Smooth muscle cell (in vitro differentiated cells): ENCODE data around the gene LAMB4. TPM values are rescaled to one million over a fixed set of nuclear protein-coding genes. Genes with fewer than 3 reads are reported as not detected.

Source experiments
- DNase-seq: peaks from one replicate; lab custom pipeline; 2025; ENCODE audit not compliant: unreplicated experiment; lab: John Stamatoyannopoulos, UW
- H2AFZ ChIP-seq: fragments of 200-600 bp; sonication (generic); 2 replicates; pipeline ENCODE4 v1.6.0; 2016; ENCODE audit warnings: antibody characterized with exemption, low read depth, mild to moderate bottlenecking
- H3F3A ChIP-seq: fragments of 200-600 bp; sonication (generic); 2 replicates; pipeline ENCODE4 v1.6.0; 2017; ENCODE audit warnings: antibody characterized with exemption, low read depth
- H3K27ac ChIP-seq: fragments of 200-600 bp; sonication (generic); 2 replicates; pipeline ENCODE4 v1.5.1; 2016; ENCODE audit warnings: low read depth, mild to moderate bottlenecking
- H3K27me3 ChIP-seq: fragments of 200-600 bp; sonication (generic); 2 replicates; pipeline ENCODE4 v1.6.1; 2016; ENCODE audit warnings: low read depth, mild to moderate bottlenecking
- H3K36me3 ChIP-seq: fragments of 200-600 bp; sonication (generic); 2 replicates; pipeline ENCODE4 v1.5.1; 2016; ENCODE audit warnings: low read depth
- H3K4me1 ChIP-seq: fragments of 200-600 bp; sonication (generic); 2 replicates; pipeline ENCODE4 v1.5.1; 2016; ENCODE audit warnings: low read depth
- H3K4me2 ChIP-seq: fragments of 200-600 bp; sonication (generic); 2 replicates; pipeline ENCODE4 v1.6.0; 2016; ENCODE audit warnings: mild to moderate bottlenecking
- H3K4me3 ChIP-seq: fragments of 200-600 bp; sonication (generic); 2 replicates; pipeline ENCODE4 v1.5.1; 2016; ENCODE audit warnings: mild to moderate bottlenecking
- H3K79me2 ChIP-seq: fragments of 200-600 bp; sonication (generic); 2 replicates; pipeline ENCODE4 v1.6.0; 2016; ENCODE audit warnings: low read depth, mild to moderate bottlenecking
- H3K9ac ChIP-seq: fragments of 200-600 bp; sonication (generic); 2 replicates; pipeline ENCODE4 v1.6.0; 2016; ENCODE audit warnings: low read depth
- H3K9me3 ChIP-seq: fragments of 200-600 bp; sonication (generic); replicated peaks from 2 replicates; pipeline ENCODE4 v1.5.1; 2016; ENCODE audit warnings: low read depth
- H4K20me1 ChIP-seq: fragments of 200-600 bp; sonication (generic); 2 replicates; pipeline ENCODE4 v1.6.0; 2016; ENCODE audit warnings: low read depth
- WGBS: methylation state at CpG from one replicate; pipeline ENCODE4 v1.1.7; 2016; ENCODE audit warnings: low lambda C conversion rate; 5-methylcytosine and 5-hydroxymethylcytosine counted together
- polyA plus RNA-seq: library from polyadenylated mRNA; unstranded; fragments of >200 nt; fragmentation: Nextera tagmentation; extraction: Ambion mirVana; gene quantifications from 2 replicates; pipeline ENCODE4 v1.2.1, GENCODE V29; 2016
- total RNA-seq: library from RNA; depleted of rRNA; stranded (reverse); fragments of >200 nt; gene quantifications from 2 replicates; pipeline ENCODE4 v1.2.3, GENCODE V29; 2014
- TF ChIP-seq, protein P1 (sequence below): fragments of 200-600 bp; sonication (generic); IDR thresholded peaks from 2 replicates; pipeline ENCODE4 v1.5.1; 2017; ENCODE audit warnings: borderline replicate concordance, mild to moderate bottlenecking, antibody characterized with exemption; ENCODE audit not compliant: insufficient read depth, poor library complexity, severe bottlenecking

Gene LAMB4
- total and polyA plus RNA-seq, 2 experiments from 2014 or later: 0.06 to 0.67 TPM

DNA sequence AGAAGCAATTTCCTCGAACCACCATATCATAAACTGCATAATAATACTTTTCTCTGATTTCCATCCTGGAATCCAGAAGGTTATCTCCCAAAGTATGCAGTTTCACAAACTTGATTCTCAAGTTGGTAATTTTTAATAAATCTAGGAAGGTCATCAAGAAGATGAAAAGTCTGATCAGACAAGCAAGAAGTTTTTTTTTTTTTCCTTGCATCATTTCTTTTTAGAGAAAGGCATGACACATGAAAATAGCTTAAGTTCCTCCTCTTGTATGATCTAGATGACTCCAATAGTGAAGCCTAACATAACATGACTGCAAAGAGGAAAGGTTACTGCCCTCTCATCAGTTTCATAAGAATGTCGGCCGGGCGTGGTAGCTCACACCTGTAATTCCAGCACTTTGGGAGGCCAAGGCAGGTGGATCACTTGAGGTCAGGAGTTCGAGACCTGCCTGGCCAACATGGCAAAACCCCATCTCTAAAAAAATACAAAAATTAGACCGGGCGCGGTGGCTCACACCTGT, 149.4 kb downstream of the LAMB4 start:
- H3K27me3 ChIP-seq: no peaks in the 10 kb centered on the region
- no peak overlapping the region for H3K4me2 ChIP-seq
- H3K36me3 ChIP-seq: peaks cover 32% of the 10 kb centered on the region
- H3K9me3 ChIP-seq: no peaks in the 10 kb centered on the region
- TF ChIP-seq, protein P1, sequence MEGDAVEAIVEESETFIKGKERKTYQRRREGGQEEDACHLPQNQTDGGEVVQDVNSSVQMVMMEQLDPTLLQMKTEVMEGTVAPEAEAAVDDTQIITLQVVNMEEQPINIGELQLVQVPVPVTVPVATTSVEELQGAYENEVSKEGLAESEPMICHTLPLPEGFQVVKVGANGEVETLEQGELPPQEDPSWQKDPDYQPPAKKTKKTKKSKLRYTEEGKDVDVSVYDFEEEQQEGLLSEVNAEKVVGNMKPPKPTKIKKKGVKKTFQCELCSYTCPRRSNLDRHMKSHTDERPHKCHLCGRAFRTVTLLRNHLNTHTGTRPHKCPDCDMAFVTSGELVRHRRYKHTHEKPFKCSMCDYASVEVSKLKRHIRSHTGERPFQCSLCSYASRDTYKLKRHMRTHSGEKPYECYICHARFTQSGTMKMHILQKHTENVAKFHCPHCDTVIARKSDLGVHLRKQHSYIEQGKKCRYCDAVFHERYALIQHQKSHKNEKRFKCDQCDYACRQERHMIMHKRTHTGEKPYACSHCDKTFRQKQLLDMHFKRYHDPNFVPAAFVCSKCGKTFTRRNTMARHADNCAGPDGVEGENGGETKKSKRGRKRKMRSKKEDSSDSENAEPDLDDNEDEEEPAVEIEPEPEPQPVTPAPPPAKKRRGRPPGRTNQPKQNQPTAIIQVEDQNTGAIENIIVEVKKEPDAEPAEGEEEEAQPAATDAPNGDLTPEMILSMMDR: no peak
- 97% methylated on average over 8 of the region's 8 CpGs for WGBS
- no peak overlapping the region for H3K9ac ChIP-seq
- H3K4me3 ChIP-seq: no peak overlapping the region
- no peaks in the 10 kb centered on the region for H3K4me1 ChIP-seq
- H3K27ac ChIP-seq: no peak overlapping the region
- H4K20me1 ChIP-seq: peaks cover 76% of the 10 kb centered on the region
- H2AFZ ChIP-seq: no peak overlapping the region
- no peak for DNase-seq
- H3F3A ChIP-seq: peaks cover 37% of the 10 kb centered on the region
- peaks cover 27% of the 10 kb centered on the region for H3K79me2 ChIP-seq

DNA sequence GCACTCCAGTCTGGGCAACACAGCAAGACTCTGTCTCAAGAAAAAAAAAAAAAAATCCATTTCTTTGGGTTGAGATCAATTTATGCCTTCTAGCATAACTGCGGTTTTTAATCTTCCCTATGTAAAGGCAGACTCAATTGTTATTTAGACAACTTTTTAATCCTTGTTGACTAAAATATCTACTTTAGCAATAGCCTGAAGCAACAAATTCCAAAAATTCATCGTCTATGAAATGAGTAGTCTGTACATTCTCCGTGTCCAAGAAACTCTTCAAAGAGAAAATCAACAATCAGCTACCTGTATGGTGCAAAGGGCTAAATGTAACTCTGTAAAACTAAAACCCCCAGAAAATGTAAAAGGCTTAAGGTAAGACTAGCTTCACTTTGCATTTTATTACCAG, 150.0 kb downstream of the LAMB4 start:
- Histone ChIP-seq H3K36me3 (peaks cover 30% of the 10 kb centered on the region), H3K4me3 (no peak overlapping the region)

DNA sequence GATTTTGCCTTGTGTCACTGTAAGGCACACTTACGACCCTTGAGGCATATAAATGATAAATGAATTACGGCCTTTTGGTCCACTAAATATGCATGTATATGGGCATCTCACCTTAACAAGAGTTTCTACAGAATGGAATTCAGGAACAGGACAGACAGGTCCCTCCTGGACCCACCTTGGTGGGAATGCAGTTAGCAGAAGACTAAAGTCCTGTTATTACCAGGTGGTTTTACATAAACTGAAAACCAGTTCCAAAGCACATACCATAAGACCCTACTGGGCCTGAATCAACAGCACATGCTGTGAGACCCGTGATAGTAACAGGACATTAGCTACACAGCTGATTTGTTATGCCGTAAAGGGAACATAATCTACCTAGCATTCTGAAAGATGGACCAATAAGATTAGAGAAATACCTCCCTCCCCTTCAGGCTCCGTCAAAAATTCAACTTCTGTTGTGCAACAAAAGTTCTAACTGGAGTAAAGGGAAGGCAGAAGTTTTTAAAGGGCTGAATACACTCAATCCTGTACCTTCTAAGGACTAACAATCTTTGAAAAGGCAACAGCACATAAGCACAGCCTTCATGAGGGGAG, 151.2 kb downstream of the LAMB4 start:
- Histone ChIP-seq H3K79me2 (peaks cover 12% of the 10 kb centered on the region), H3K4me3 (no peak overlapping the region), H3K27me3 (no peaks in the 10 kb centered on the region), H3K9ac (no peak overlapping the region), H3K9me3 (no peaks in the 10 kb centered on the region), H3K4me1 (no peaks in the 10 kb centered on the region), H3K27ac (peak overlapping the region; percentile 16), H2AFZ (no peak overlapping the region), H3K4me2 (no peak overlapping the region), H3F3A (peaks cover 48% of the 10 kb centered on the region), H3K36me3 (peaks cover 29% of the 10 kb centered on the region), H4K20me1 (peaks cover 58% of the 10 kb centered on the region)
- DNase-seq: no peak
- TF ChIP-seq, protein P1: no peak
- 78% methylated on average over 5 of the region's 5 CpGs for WGBS

More for the DNA sequence above, 150.0 kb downstream of the LAMB4 start:
- Histone ChIP-seq H3F3A (peaks cover 42% of the 10 kb centered on the region), H3K4me1 (no peaks in the 10 kb centered on the region), H4K20me1 (peaks cover 71% of the 10 kb centered on the region), H3K79me2 (peaks cover 21% of the 10 kb centered on the region), H3K4me2 (no peak overlapping the region), H3K9me3 (no peaks in the 10 kb centered on the region), H3K9ac (no peak overlapping the region), H3K27ac (no peak overlapping the region), H2AFZ (no peak overlapping the region), H3K27me3 (no peaks in the 10 kb centered on the region)
- TF ChIP-seq, protein P1: no peak
- 82% methylated on average over 3 of the region's 3 CpGs for WGBS
- no peak for DNase-seq

DNA sequence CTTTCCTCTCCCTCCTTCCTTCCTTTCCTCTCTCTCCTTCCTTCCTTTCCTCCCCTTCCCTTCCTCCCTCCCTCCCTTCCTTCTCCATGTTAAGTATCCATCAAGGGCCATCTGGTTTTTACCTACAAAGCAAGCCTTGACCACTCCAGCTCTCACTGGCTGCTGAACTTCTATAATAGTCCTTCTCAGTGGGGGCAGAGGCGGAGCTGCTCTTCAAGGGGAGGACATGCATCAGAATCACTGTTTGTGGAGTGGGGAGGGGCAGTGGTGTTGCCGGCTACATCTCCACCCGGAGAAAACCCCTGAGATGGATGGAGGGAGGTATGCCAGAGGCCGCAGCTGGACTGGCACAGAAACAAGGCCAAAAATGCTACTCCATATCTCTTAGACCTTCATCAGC, 153.1 kb downstream of the LAMB4 start:
- peaks cover 26% of the 10 kb centered on the region for H3K36me3 ChIP-seq
- H3K79me2 ChIP-seq: peaks cover 9% of the 10 kb centered on the region
- H3K4me2 ChIP-seq: no peak overlapping the region

More for the DNA sequence above, 153.1 kb downstream of the LAMB4 start:
- TF ChIP-seq, protein P1: no peak
- Histone ChIP-seq H3K9me3 (no peaks in the 10 kb centered on the region), H2AFZ (no peak overlapping the region), H3K9ac (no peak overlapping the region), H3K27ac (no peak overlapping the region), H3K4me3 (no peak overlapping the region), H4K20me1 (peaks cover 52% of the 10 kb centered on the region), H3K27me3 (no peaks in the 10 kb centered on the region), H3F3A (peaks cover 64% of the 10 kb centered on the region), H3K4me1 (peaks cover 12% of the 10 kb centered on the region)
- 97% methylated on average over 4 of the region's 4 CpGs for WGBS
- DNase-seq: no peak
